Type B pancreatic cell (in vitro differentiated cells): ENCODE measurements around the gene USP13. TPM values are rescaled to one million over a fixed set of nuclear protein-coding genes. Genes with fewer than 3 reads are reported as not detected.

Experiments used
- DNase-seq: peaks from one replicate; pipeline ENCODE4 v3.0.0; 2021; ENCODE audit warnings: mixed read lengths; ENCODE audit not compliant: unreplicated experiment; ENCODE audit errors: extremely low spot score
- H3K27ac Mint-ChIP-seq: 2 replicates; pipeline ENCODE4 v1.8.0; 2021; ENCODE audit warnings: mild to moderate bottlenecking, mixed read lengths
- H3K27me3 Mint-ChIP-seq: 2 replicates; pipeline ENCODE4 v1.8.0; 2021; ENCODE audit warnings: mixed read lengths
- H3K36me3 Mint-ChIP-seq: 2 replicates; pipeline ENCODE4 v1.8.0; 2021; ENCODE audit warnings: mixed read lengths
- H3K4me1 Mint-ChIP-seq: one replicate; pipeline ENCODE4 v1.8.0; 2021; ENCODE audit warnings: mixed read lengths; ENCODE audit not compliant: unreplicated experiment
- H3K4me3 Mint-ChIP-seq: 2 replicates; pipeline ENCODE4 v1.8.0; 2021; ENCODE audit warnings: mild to moderate bottlenecking, mixed read lengths
- H3K9me3 Mint-ChIP-seq: 2 replicates; pipeline ENCODE4 v1.8.0; 2021; ENCODE audit warnings: mixed read lengths
- CTCF ChIP-seq: fragments of 200-600 bp; sonication (generic); conservative IDR thresholded peaks from 2 replicates; pipeline ENCODE4 v1.5.0; 2021; ENCODE audit warnings: antibody characterized with exemption, mild to moderate bottlenecking
- total RNA-seq: library from RNA; stranded (reverse); gene quantifications from 2 replicates; pipeline ENCODE4 v1.2.1, GENCODE V29; 2021; ENCODE audit warnings: low replicate concordance

USP13 gene
- total RNA-seq, 1 donor from 2014 or later, result 18.3 TPM

GRCh38 chr3:179797192-179797591, 144.4 kb downstream of the USP13 start:
- Mint-ChIP-seq H3K4me3 (no peak overlapping the region), H3K9me3 (no peaks in the 10 kb centered on the region), H3K36me3 (no peaks in the 10 kb centered on the region), H3K4me1 (no peaks in the 10 kb centered on the region), H3K27ac (no peak overlapping the region), H3K27me3 (no peaks in the 10 kb centered on the region)
- no peak for TF ChIP-seq CTCF
- DNase-seq, result no peak

- Mint-ChIP-seq H3K4me1 (no peaks in the 10 kb centered on the region), H3K9me3 (no peaks in the 10 kb centered on the region), H3K4me3 (no peak overlapping the region), H3K36me3 (no peaks in the 10 kb centered on the region), H3K27ac (no peak overlapping the region), H3K27me3 (no peaks in the 10 kb centered on the region)
- TF ChIP-seq CTCF, result no peak
- DNase-seq, result no peak
Observed at GRCh38 chr3:179801263-179801662, 148.4 kb downstream of the USP13 start.

- no peaks in the 10 kb centered on the region for H3K27me3 Mint-ChIP-seq
- no peak overlapping the region for H3K27ac Mint-ChIP-seq
- no peak overlapping the region for H3K4me3 Mint-ChIP-seq
- no peak for TF ChIP-seq CTCF
- no peaks in the 10 kb centered on the region for H3K4me1 Mint-ChIP-seq
- H3K36me3 Mint-ChIP-seq, result no peaks in the 10 kb centered on the region
- no peak for DNase-seq
- H3K9me3 Mint-ChIP-seq, result no peaks in the 10 kb centered on the region
Observed at GRCh38 chr3:179801856-179802255, 149.0 kb downstream of the USP13 start.

- no peaks in the 10 kb centered on the region for H3K27me3 Mint-ChIP-seq
- H3K36me3 Mint-ChIP-seq, result no peaks in the 10 kb centered on the region
- H3K4me3 Mint-ChIP-seq, result no peak overlapping the region
- no peak for DNase-seq
- no peak for TF ChIP-seq CTCF
- H3K4me1 Mint-ChIP-seq, result peaks cover 4% of the 10 kb centered on the region
- H3K9me3 Mint-ChIP-seq, result no peaks in the 10 kb centered on the region
- H3K27ac Mint-ChIP-seq, result no peak overlapping the region
Observed at GRCh38 chr3:179806177-179806576, 153.3 kb downstream of the USP13 start.

- H3K9me3 Mint-ChIP-seq, result no peaks in the 10 kb centered on the region
Observed at GRCh38 chr3:179807588-179807987, 154.7 kb downstream of the USP13 start.

More at GRCh38 chr3:179807588-179807987, 154.7 kb downstream of the USP13 start:
- no peak for TF ChIP-seq CTCF
- H3K36me3 Mint-ChIP-seq, result no peaks in the 10 kb centered on the region
- H3K4me1 Mint-ChIP-seq, result peaks cover 11% of the 10 kb centered on the region
- H3K27me3 Mint-ChIP-seq, result no peaks in the 10 kb centered on the region
- DNase-seq, result no peak
- no peak overlapping the region for H3K4me3 Mint-ChIP-seq
- no peak overlapping the region for H3K27ac Mint-ChIP-seq
